ENCODE measurements around the gene ZNF217.
"Not testable (repeated sequence)": the region's sequence is repeated elsewhere in the genome, so short reads cannot be mapped to it uniquely, and the experiment has no call there.

ZNF217 gene

GRCh38 chr20:53598140-53599043 is 4.8 kb upstream of the ZNF217 start:
- DNase-seq (ENCODE audit: insufficient read length, low spot score) (no peak), FAIRE-seq (no peak)

GRCh38 chr20:53597521-53598120 is 4.0 kb upstream of the ZNF217 start:
- no peak for FAIRE-seq
- TF ChIP-seq, protein P1, sequence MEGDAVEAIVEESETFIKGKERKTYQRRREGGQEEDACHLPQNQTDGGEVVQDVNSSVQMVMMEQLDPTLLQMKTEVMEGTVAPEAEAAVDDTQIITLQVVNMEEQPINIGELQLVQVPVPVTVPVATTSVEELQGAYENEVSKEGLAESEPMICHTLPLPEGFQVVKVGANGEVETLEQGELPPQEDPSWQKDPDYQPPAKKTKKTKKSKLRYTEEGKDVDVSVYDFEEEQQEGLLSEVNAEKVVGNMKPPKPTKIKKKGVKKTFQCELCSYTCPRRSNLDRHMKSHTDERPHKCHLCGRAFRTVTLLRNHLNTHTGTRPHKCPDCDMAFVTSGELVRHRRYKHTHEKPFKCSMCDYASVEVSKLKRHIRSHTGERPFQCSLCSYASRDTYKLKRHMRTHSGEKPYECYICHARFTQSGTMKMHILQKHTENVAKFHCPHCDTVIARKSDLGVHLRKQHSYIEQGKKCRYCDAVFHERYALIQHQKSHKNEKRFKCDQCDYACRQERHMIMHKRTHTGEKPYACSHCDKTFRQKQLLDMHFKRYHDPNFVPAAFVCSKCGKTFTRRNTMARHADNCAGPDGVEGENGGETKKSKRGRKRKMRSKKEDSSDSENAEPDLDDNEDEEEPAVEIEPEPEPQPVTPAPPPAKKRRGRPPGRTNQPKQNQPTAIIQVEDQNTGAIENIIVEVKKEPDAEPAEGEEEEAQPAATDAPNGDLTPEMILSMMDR (IDR thresholded peaks at IDR 0.05; ENCODE audit: insufficient read depth, missing control alignments): no peak

More at GRCh38 chr20:53598140-53599043, 4.8 kb upstream of the ZNF217 start:
- TF ChIP-seq, protein P1 (IDR thresholded peaks at IDR 0.05; ENCODE audit: insufficient read depth, missing control alignments): no peak

DNA sequence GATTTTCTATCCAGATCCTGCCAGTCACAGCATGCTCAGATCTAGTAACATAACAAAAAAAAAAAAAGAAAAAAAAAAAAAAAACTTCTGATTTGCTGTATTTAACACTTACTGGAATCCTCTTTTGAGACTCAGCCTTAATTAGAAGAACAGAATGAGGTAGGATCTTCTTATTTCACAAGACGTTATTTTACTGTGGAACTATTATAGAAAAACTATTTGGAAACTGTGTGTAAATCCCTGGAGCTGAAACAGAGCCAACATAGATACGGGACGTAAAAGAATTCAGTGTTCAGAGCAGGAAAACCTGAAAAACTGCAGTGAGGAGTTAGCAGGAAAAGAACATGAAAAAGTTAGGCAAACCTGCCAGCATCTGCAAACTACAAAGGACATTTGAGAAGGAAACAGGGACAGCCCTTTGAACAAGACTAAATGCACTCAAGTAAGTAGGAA is 3.4 kb upstream of the ZNF217 start:
- DNase-seq (ENCODE audit: insufficient read length, low spot score): no peak
- TF ChIP-seq, protein P1 (IDR thresholded peaks at IDR 0.05; ENCODE audit: insufficient read depth, missing control alignments): no peak
- no peak for FAIRE-seq

More at GRCh38 chr20:53597521-53598120, 4.0 kb upstream of the ZNF217 start:
- DNase-seq (ENCODE audit: insufficient read length, low spot score): no peak

- not testable (repeated sequence) for FAIRE-seq; DNase-seq (ENCODE audit: insufficient read length, low spot score)
Measured at GRCh38 chr20:53596189-53597001, 2.8 kb upstream of the ZNF217 start.

- DNase-seq (ENCODE audit: insufficient read length, low spot score); FAIRE-seq: not testable (repeated sequence)
Measured at GRCh38 chr20:53595742-53596141, 2.1 kb upstream of the ZNF217 start.

- no peak for DNase-seq (ENCODE audit: insufficient read length, low spot score)
- TF ChIP-seq, protein P1 (IDR thresholded peaks at IDR 0.05; ENCODE audit: insufficient read depth, missing control alignments): no peak
- no peak for FAIRE-seq
Measured at GRCh38 chr20:53595018-53595378, 1.4 kb upstream of the ZNF217 start.

DNA sequence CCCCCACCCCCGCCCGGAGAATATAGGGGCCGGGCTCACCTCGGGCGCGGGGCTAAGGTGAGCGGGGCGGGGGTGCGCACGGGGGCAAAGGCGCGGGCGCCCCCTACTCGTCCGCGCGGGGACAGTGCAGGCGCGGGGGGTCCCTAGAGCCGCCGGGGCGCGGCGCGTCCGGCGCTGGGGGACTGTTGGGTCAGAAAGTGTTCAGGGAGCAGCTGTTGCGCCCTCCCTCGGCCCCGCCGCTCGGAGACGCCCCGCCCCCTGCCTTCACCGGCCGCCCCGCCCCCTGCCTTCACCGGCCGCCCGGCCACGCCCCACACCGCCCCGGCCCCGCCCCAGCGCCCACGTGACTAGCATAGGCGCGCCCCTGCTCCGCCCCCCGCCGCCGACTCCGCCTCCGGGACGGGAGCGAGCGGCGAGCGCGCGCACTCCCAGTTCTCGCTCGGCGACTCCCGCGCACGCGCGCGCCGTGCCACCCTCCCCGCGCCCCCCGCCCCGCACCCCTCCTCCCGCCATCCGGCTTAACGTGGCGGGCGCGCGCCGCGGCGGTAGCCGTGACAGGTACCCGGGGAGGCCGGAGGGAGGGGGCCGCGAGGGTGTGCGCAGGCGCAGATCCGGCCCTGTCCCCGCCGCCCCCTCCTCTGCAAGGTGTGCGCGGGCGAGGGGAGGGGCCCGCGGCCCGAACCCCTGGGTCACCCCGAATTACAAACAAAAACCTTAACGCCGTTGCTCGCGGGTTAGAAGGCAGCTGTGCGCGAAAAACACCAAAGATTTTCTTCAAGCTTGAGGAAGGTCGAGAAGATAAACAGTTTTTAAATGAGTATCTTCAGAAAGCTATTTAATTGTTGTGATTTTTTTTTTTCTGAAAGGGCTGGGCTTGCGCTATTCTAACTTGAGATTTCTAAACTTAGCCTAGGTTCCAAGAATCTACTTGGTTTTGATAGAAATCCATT is 704 bp upstream of the ZNF217 start:
- DNase-seq (ENCODE audit: insufficient read length, low spot score): peak; percentile 18
- FAIRE-seq: no peak
- TF ChIP-seq, protein P1 (IDR thresholded peaks at IDR 0.05; ENCODE audit: insufficient read depth, missing control alignments): peak; percentile 19

Measured in D721Med (cell line).